ENCODE data around the gene PRKCB. TPM values are rescaled to one million over a fixed set of nuclear protein-coding genes. Genes with fewer than 3 reads are reported as not detected.

PRKCB gene
- polyA plus RNA-seq, 1 donor (not counting 4 experiments of a cell fraction or from before 2014, with no cell fraction given): 0.18 TPM

DNA sequence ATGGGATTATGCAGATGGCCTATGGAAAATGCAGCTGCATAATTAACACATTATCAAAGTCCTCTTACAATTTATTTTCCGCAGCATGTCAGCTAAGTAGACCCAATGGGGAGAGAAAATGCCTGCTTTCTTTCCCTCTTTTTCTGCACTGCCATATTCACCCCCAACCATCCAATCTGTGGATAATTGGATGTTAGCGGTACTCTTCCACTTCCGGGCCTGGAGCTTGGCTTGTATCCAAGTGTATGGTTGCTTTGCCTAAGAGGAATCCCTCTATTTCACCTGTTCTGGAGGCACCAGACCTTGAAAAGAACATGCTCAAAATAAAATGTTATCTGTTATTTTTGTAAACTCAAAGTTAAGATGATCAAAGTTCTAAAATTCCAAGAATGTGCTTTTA is 379.2 kb downstream of the PRKCB start:
- Histone ChIP-seq H3K79me2 (ENCODE audit: control insufficient read depth, insufficient read depth, low read length) (no peaks in the 10 kb centered on the region), H3K36me3 (ENCODE audit: control insufficient read depth in 2 of 2, extremely low read depth in 1 of 2, insufficient read depth in 2 of 2, low read length in 2 of 2) (no peaks in the 10 kb centered on the region), H4K20me1 (ENCODE audit: control insufficient read depth, extremely low read depth, insufficient read depth, low read length) (no peaks in the 10 kb centered on the region), H3K4me2 (ENCODE audit: control insufficient read depth, extremely low read depth, insufficient read depth, low read depth, low read length) (no peak overlapping the region), H3K4me3 (ENCODE audit: control insufficient read depth in 2 of 3, extremely low read depth in 1 of 3, insufficient read depth in 2 of 3, low read depth in 1 of 3, low read length in 3 of 3) (no peak overlapping the region), H3K27me3 (ENCODE audit: control insufficient read depth, extremely low read depth, insufficient read depth, low read length) (no peaks in the 10 kb centered on the region), H3K4me1 (ENCODE audit: control insufficient read depth, extremely low read depth, insufficient read depth, low read length) (no peaks in the 10 kb centered on the region), H3K9me1 (ENCODE audit: control insufficient read depth, extremely low read depth, insufficient read depth, low read length) (no peaks in the 10 kb centered on the region), H3K9me3 (ENCODE audit: control insufficient read depth, low read depth, low read length) (no peaks in the 10 kb centered on the region), H2AFZ (ENCODE audit: control insufficient read depth, low read length) (no peak overlapping the region), H3K9ac (ENCODE audit: control insufficient read depth, extremely low read depth, insufficient read depth, low read length) (no peak overlapping the region), H3K27ac (ENCODE audit: control insufficient read depth, insufficient read depth, low read length) (no peak overlapping the region)
- dilution Hi-C loops (cut with MboI; ENCODE audit: extremely low pct_ligation_motif_present, low sequenced_read_pairs): no loop called here
- TF ChIP-seq, protein P1, sequence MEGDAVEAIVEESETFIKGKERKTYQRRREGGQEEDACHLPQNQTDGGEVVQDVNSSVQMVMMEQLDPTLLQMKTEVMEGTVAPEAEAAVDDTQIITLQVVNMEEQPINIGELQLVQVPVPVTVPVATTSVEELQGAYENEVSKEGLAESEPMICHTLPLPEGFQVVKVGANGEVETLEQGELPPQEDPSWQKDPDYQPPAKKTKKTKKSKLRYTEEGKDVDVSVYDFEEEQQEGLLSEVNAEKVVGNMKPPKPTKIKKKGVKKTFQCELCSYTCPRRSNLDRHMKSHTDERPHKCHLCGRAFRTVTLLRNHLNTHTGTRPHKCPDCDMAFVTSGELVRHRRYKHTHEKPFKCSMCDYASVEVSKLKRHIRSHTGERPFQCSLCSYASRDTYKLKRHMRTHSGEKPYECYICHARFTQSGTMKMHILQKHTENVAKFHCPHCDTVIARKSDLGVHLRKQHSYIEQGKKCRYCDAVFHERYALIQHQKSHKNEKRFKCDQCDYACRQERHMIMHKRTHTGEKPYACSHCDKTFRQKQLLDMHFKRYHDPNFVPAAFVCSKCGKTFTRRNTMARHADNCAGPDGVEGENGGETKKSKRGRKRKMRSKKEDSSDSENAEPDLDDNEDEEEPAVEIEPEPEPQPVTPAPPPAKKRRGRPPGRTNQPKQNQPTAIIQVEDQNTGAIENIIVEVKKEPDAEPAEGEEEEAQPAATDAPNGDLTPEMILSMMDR (optimal IDR thresholded peaks at IDR 0.05 in 1 of 3, IDR thresholded peaks at IDR 0.05 in 1 of 3, conservative IDR thresholded peaks at IDR 0.05 in 1 of 3; ENCODE audit: extremely low read depth in 1 of 3, insufficient read depth in 2 of 3, low read length in 3 of 3): no peak
- no peak for TF ChIP-seq EZH2 (IDR thresholded peaks at IDR 0.05; ENCODE audit: low read length)
- no peak for FAIRE-seq
- no peak for DNase-seq (ENCODE audit: low read depth, low spot score)

DNA sequence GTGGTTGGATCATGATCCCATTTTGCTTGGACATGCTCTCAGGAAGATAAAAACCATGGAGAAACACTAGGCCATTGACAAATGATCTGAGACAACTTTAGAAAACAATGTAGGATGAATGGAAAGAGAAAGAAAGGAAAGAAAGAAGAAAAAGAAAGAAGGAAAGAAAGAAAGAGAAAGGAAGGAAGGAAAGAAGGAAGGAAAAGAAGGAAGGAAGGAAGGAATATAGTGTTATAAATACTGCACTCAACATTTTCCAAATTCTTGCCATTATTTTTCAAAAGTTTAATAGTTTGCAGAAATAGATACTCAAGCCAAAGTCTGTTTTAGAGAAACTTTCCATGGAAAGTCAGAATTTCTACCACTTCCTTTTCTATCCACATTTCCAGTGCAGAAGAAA is 381.2 kb downstream of the PRKCB start:
- no peak for DNase-seq (ENCODE audit: low read depth, low spot score)
- Histone ChIP-seq H3K4me3 (ENCODE audit: control insufficient read depth in 2 of 3, extremely low read depth in 1 of 3, insufficient read depth in 2 of 3, low read depth in 1 of 3, low read length in 3 of 3) (no peak overlapping the region), H3K9ac (ENCODE audit: control insufficient read depth, extremely low read depth, insufficient read depth, low read length) (no peak overlapping the region), H3K4me2 (ENCODE audit: control insufficient read depth, extremely low read depth, insufficient read depth, low read depth, low read length) (no peak overlapping the region), H3K4me1 (ENCODE audit: control insufficient read depth, extremely low read depth, insufficient read depth, low read length) (no peaks in the 10 kb centered on the region), H3K36me3 (ENCODE audit: control insufficient read depth in 2 of 2, extremely low read depth in 1 of 2, insufficient read depth in 2 of 2, low read length in 2 of 2) (no peaks in the 10 kb centered on the region), H2AFZ (ENCODE audit: control insufficient read depth, low read length) (no peak overlapping the region), H3K9me3 (ENCODE audit: control insufficient read depth, low read depth, low read length) (no peaks in the 10 kb centered on the region), H3K9me1 (ENCODE audit: control insufficient read depth, extremely low read depth, insufficient read depth, low read length) (no peaks in the 10 kb centered on the region), H3K79me2 (ENCODE audit: control insufficient read depth, insufficient read depth, low read length) (no peaks in the 10 kb centered on the region), H3K27me3 (ENCODE audit: control insufficient read depth, extremely low read depth, insufficient read depth, low read length) (no peaks in the 10 kb centered on the region), H4K20me1 (ENCODE audit: control insufficient read depth, extremely low read depth, insufficient read depth, low read length) (no peaks in the 10 kb centered on the region), H3K27ac (ENCODE audit: control insufficient read depth, insufficient read depth, low read length) (no peak overlapping the region)
- FAIRE-seq: no peak
- dilution Hi-C loops (cut with MboI; ENCODE audit: extremely low pct_ligation_motif_present, low sequenced_read_pairs): no loop called here
- no peak for TF ChIP-seq EZH2 (IDR thresholded peaks at IDR 0.05; ENCODE audit: low read length)
- TF ChIP-seq, protein P1 (optimal IDR thresholded peaks at IDR 0.05 in 1 of 3, IDR thresholded peaks at IDR 0.05 in 1 of 3, conservative IDR thresholded peaks at IDR 0.05 in 1 of 3; ENCODE audit: extremely low read depth in 1 of 3, insufficient read depth in 2 of 3, low read length in 3 of 3): no peak

Measured in keratinocyte (primary cell).